Measurements from ENCODE around the gene UNC50.

The UNC50 gene

GRCh38 chr2:98614024-98614739, 5.8 kb downstream of the UNC50 start:
- H3K36me3 ChIP-seq (ENCODE audit: insufficient read depth), result no peaks in the 10 kb centered on the region
- no peaks in the 10 kb centered on the region for H3K27me3 ChIP-seq (ENCODE audit: insufficient read depth, low read depth)

GRCh38 chr2:98615481-98615880, 7.1 kb downstream of the UNC50 start:
- no peak overlapping the region for H3K4me3 ChIP-seq (IDR thresholded peaks at IDR 0.05; ENCODE audit: insufficient read depth, low read depth, low read length)
- H3K27me3 ChIP-seq (ENCODE audit: insufficient read depth, low read depth), result no peaks in the 10 kb centered on the region
- H3K4me1 ChIP-seq (ENCODE audit: low read depth, poor library complexity, severe bottlenecking), result no peaks in the 10 kb centered on the region
- no peak overlapping the region for H3K9ac ChIP-seq
- no peak overlapping the region for H3K27ac ChIP-seq
- H3K36me3 ChIP-seq (ENCODE audit: insufficient read depth), result no peaks in the 10 kb centered on the region
- no peak overlapping the region for H3K4me2 ChIP-seq
- no peak overlapping the region for H2AFZ ChIP-seq (ENCODE audit: low read depth)
- no peak for TF ChIP-seq CTCF (conservative IDR thresholded peaks at IDR 0.05; ENCODE audit: low read depth, low read length)
- no peaks in the 10 kb centered on the region for H3K79me2 ChIP-seq (ENCODE audit: insufficient read depth, low read depth)
- no peaks in the 10 kb centered on the region for H4K20me1 ChIP-seq (ENCODE audit: insufficient read depth)

More at GRCh38 chr2:98614024-98614739, 5.8 kb downstream of the UNC50 start:
- no peak overlapping the region for H3K4me3 ChIP-seq (IDR thresholded peaks at IDR 0.05; ENCODE audit: insufficient read depth, low read depth, low read length)
- no peak overlapping the region for H3K9ac ChIP-seq
- no peak overlapping the region for H3K4me2 ChIP-seq
- H3K4me1 ChIP-seq (ENCODE audit: low read depth, poor library complexity, severe bottlenecking), result peaks cover 11% of the 10 kb centered on the region
- H2AFZ ChIP-seq (ENCODE audit: low read depth), result no peak overlapping the region
- no peaks in the 10 kb centered on the region for H4K20me1 ChIP-seq (ENCODE audit: insufficient read depth)
- peaks cover 3% of the 10 kb centered on the region; the same call in 1 of the 2 replicates for H3K79me2 ChIP-seq (ENCODE audit: insufficient read depth, low read depth)
- no peak overlapping the region for H3K27ac ChIP-seq
- no peak for TF ChIP-seq CTCF (conservative IDR thresholded peaks at IDR 0.05; ENCODE audit: low read depth, low read length)

- no peaks in the 10 kb centered on the region for H3K27me3 ChIP-seq (ENCODE audit: insufficient read depth, low read depth)
- H3K36me3 ChIP-seq (ENCODE audit: insufficient read depth), result no peaks in the 10 kb centered on the region
- H3K4me2 ChIP-seq, result no peak overlapping the region
- H3K9ac ChIP-seq, result no peak overlapping the region
- no peaks in the 10 kb centered on the region for H3K4me1 ChIP-seq (ENCODE audit: low read depth, poor library complexity, severe bottlenecking)
- no peak overlapping the region for H3K4me3 ChIP-seq (IDR thresholded peaks at IDR 0.05; ENCODE audit: insufficient read depth, low read depth, low read length)
- H4K20me1 ChIP-seq (ENCODE audit: insufficient read depth), result no peaks in the 10 kb centered on the region
- TF ChIP-seq CTCF (conservative IDR thresholded peaks at IDR 0.05; ENCODE audit: low read depth, low read length), result no peak
- H3K79me2 ChIP-seq (ENCODE audit: insufficient read depth, low read depth), result no peaks in the 10 kb centered on the region
- H3K27ac ChIP-seq, result no peak overlapping the region
- no peak overlapping the region for H2AFZ ChIP-seq (ENCODE audit: low read depth)
These were observed 8.8 kb downstream of the UNC50 start for GRCh38 chr2:98617149-98617548.

- Histone ChIP-seq H2AFZ (ENCODE audit: low read depth) (no peak overlapping the region), H3K4me3 (IDR thresholded peaks at IDR 0.05; ENCODE audit: insufficient read depth, low read depth, low read length) (no peak overlapping the region), H3K9ac (no peak overlapping the region), H3K36me3 (ENCODE audit: insufficient read depth) (no peaks in the 10 kb centered on the region), H3K79me2 (ENCODE audit: insufficient read depth, low read depth) (no peaks in the 10 kb centered on the region), H3K4me1 (ENCODE audit: low read depth, poor library complexity, severe bottlenecking) (no peaks in the 10 kb centered on the region), H4K20me1 (ENCODE audit: insufficient read depth) (no peaks in the 10 kb centered on the region), H3K27ac (no peak overlapping the region), H3K27me3 (ENCODE audit: insufficient read depth, low read depth) (no peaks in the 10 kb centered on the region), H3K4me2 (no peak overlapping the region)
- no peak for TF ChIP-seq CTCF (conservative IDR thresholded peaks at IDR 0.05; ENCODE audit: low read depth, low read length)
These were observed 15.3 kb downstream of the UNC50 start for GRCh38 chr2:98623657-98624056.

All from KMS-11 (cell line).